HepG2 (cell line): ENCODE data around the gene TAS1R3. TPM values are rescaled to one million over a fixed set of nuclear protein-coding genes. Genes with fewer than 3 reads are reported as not detected.

Source experiments
- ADNP ChIP-seq: sonication (generic); formaldehyde crosslinking; IDR thresholded peaks from 2 replicates; pipeline ENCODE4 v1.4.0; 2020; ENCODE audit warnings: missing genetic modification reagents
- ARNT2 ChIP-seq: sonication (generic); formaldehyde crosslinking; IDR thresholded peaks from 2 replicates; pipeline ENCODE4 v1.8.0; 2022; ENCODE audit warnings: mild to moderate bottlenecking, low read depth, missing genetic modification reagents, moderate library complexity
- BCL6 ChIP-seq: IDR thresholded peaks from 2 replicates; pipeline ENCODE4 v1.6.1; 2016; ENCODE audit warnings: missing genetic modification reagents, missing compliant biosample characterization
- CHCHD3 ChIP-seq: sonication (generic); formaldehyde crosslinking; IDR thresholded peaks from 2 replicates; pipeline ENCODE4 v1.8.0; 2022; ENCODE audit warnings: mild to moderate bottlenecking, missing genetic modification reagents, moderate library complexity
- DMTF1 ChIP-seq: sonication (generic); formaldehyde crosslinking; IDR thresholded peaks from 2 replicates; pipeline ENCODE4 v1.4.0; 2020; ENCODE audit warnings: mild to moderate bottlenecking, missing genetic modification reagents
- FOXO1 ChIP-seq: sonication (generic); formaldehyde crosslinking; IDR thresholded peaks from 2 replicates; pipeline ENCODE4 v1.4.0; 2020; ENCODE audit warnings: missing genetic modification reagents
- HDAC1 ChIP-seq: sonication (generic); formaldehyde crosslinking; IDR thresholded peaks from 2 replicates; pipeline ENCODE4 v1.5.1; 2020; ENCODE audit warnings: mild to moderate bottlenecking, missing genetic modification reagents
- HIC2 ChIP-seq: sonication (generic); formaldehyde crosslinking; IDR thresholded peaks from 2 replicates; pipeline ENCODE4 v1.9.0; 2022; ENCODE audit warnings: low read depth, missing genetic modification reagents
- KDM1A ChIP-seq: IDR thresholded peaks from 2 replicates; pipeline ENCODE4 v1.6.1; 2016; ENCODE audit warnings: missing compliant biosample characterization
- NFE2L1 ChIP-seq: sonication (generic); formaldehyde crosslinking; IDR thresholded peaks from 2 replicates; pipeline ENCODE4 v1.4.0; 2020; ENCODE audit warnings: missing genetic modification reagents, mild to moderate bottlenecking, borderline replicate concordance
- NFYB ChIP-seq: sonication (generic); formaldehyde crosslinking; IDR thresholded peaks from 2 replicates; pipeline ENCODE4 v1.4.0; 2020; ENCODE audit warnings: missing genetic modification reagents
- POLR2AphosphoS2 ChIP-seq: IDR thresholded peaks from 2 replicates; pipeline ENCODE4 v1.6.1; 2011; ENCODE audit warnings: low read depth, low read length, improper control_type of control experiment
- RBFOX2 ChIP-seq: fragments of 200-400 bp; formaldehyde crosslinking; IDR thresholded peaks from 2 replicates; pipeline ENCODE4 v1.6.1; 2017; ENCODE audit warnings: low read depth, mild to moderate bottlenecking, low read length
- RFX1 ChIP-seq: fragments of 450-650 bp; IDR thresholded peaks from 2 replicates; pipeline ENCODE4 v1.6.1; 2017
- TAF1 ChIP-seq: sonication (generic); formaldehyde crosslinking; IDR thresholded peaks from 2 replicates; pipeline ENCODE4 v1.4.0; 2020; ENCODE audit warnings: missing genetic modification reagents
- ZBTB3 ChIP-seq: sonication (generic); formaldehyde crosslinking; IDR thresholded peaks from 2 replicates; pipeline ENCODE4 v1.4.0; 2020; ENCODE audit warnings: low read depth, mild to moderate bottlenecking, moderate library complexity, missing genetic modification reagents, borderline replicate concordance
- ZBTB38 ChIP-seq: sonication (generic); formaldehyde crosslinking; IDR thresholded peaks from 2 replicates; pipeline ENCODE4 v1.5.1; 2020; ENCODE audit warnings: mild to moderate bottlenecking, missing genetic modification reagents
- ZFP36L1 ChIP-seq: sonication (generic); formaldehyde crosslinking; IDR thresholded peaks from 2 replicates; pipeline ENCODE4 v1.8.0; 2022; ENCODE audit warnings: mild to moderate bottlenecking, missing genetic modification reagents, moderate library complexity
- ZFP36L2 ChIP-seq: sonication (generic); formaldehyde crosslinking; IDR thresholded peaks from 2 replicates; pipeline ENCODE4 v1.4.0; 2020; ENCODE audit warnings: missing genetic modification reagents
- ZIK1 ChIP-seq: sonication (generic); formaldehyde crosslinking; IDR thresholded peaks from 2 replicates; pipeline ENCODE4 v1.5.0; 2020; ENCODE audit warnings: mild to moderate bottlenecking, low read depth, missing genetic modification reagents, borderline replicate concordance
- ZNF232 ChIP-seq: sonication (generic); formaldehyde crosslinking; IDR thresholded peaks from 2 replicates; pipeline ENCODE4 v1.4.0; 2020; ENCODE audit warnings: missing genetic modification reagents, borderline replicate concordance
- ZNF547 ChIP-seq: sonication (generic); formaldehyde crosslinking; IDR thresholded peaks from 2 replicates; pipeline ENCODE4 v1.5.1; 2020; ENCODE audit warnings: mild to moderate bottlenecking, missing genetic modification reagents
- ZNF577 ChIP-seq: sonication (generic); formaldehyde crosslinking; IDR thresholded peaks from 2 replicates; pipeline ENCODE4 v1.4.0; 2020; ENCODE audit warnings: mild to moderate bottlenecking, low read depth, missing genetic modification reagents, borderline replicate concordance
- ZNF710 ChIP-seq: sonication (generic); formaldehyde crosslinking; IDR thresholded peaks from 2 replicates; pipeline ENCODE4 v1.5.0; 2020; ENCODE audit warnings: mild to moderate bottlenecking, missing genetic modification reagents, borderline replicate concordance
- ZNF788 ChIP-seq: sonication (generic); formaldehyde crosslinking; IDR thresholded peaks from 2 replicates; pipeline ENCODE4 v1.5.0; 2020; ENCODE audit warnings: mild to moderate bottlenecking, missing genetic modification reagents, borderline replicate concordance
- ZNF839 ChIP-seq: sonication (generic); formaldehyde crosslinking; IDR thresholded peaks from 2 replicates; pipeline ENCODE4 v1.4.0; 2020; ENCODE audit warnings: missing genetic modification reagents, mild to moderate bottlenecking, borderline replicate concordance
- polyA plus RNA-seq, 8 experiments: library from polyadenylated mRNA; depleted of rRNA in 3 of 8; stranded (reverse) in 7 of 8; unstranded in 1 of 8; fragments of >200 nt; fragmentation: Illumina TruSeq in 4 of 8; extraction: Trizol in 4 of 8; gene quantifications; 2 replicates each; pipeline versions ENCODE4 v1.2.1 to v1.2.3, GENCODE V29; 2011 to 2016; ENCODE audit warnings: low read depth in 4 of 8, missing spikeins in 1 of 8, mixed read lengths in 1 of 8; ENCODE audit not compliant: insufficient read depth in 1 of 8
- total RNA-seq, 5 experiments: library from RNA; depleted of rRNA; stranded (reverse); fragments of >200 nt; fragmentation: Illumina TruSeq; extraction: Trizol; gene quantifications; 2 replicates each; pipeline ENCODE4 v1.2.3, GENCODE V29; 2016; ENCODE audit warnings: low read depth in 1 of 5

Gene TAS1R3
- total and polyA plus RNA-seq, 2 of the 13 experiments (the other 11 are each of a cell fraction or from before 2014, with no cell fraction given) = 0.13 to 0.15 TPM

- no peak for TF ChIP-seq ZIK1
- no peak for TF ChIP-seq BCL6 (CRISPR knock-in tag)
- TF ChIP-seq HIC2 (CRISPR knock-in tag) = no peak
- TF ChIP-seq POLR2AphosphoS2 = no peak
- TF ChIP-seq TAF1 (CRISPR knock-in tag) = no peak
- peak; percentile 85 for TF ChIP-seq ZBTB38
- no peak for TF ChIP-seq DMTF1
- no peak for TF ChIP-seq ADNP (CRISPR knock-in tag)
- TF ChIP-seq KDM1A = no peak
- no peak for TF ChIP-seq HDAC1 (CRISPR knock-in tag)
- no peak for TF ChIP-seq ZFP36L2 (CRISPR knock-in tag)
- TF ChIP-seq ZBTB3 = no peak
- TF ChIP-seq CHCHD3 (CRISPR knock-in tag) = 0 out of 2 replicates have a peak, but pooled peaks have one; percentile 34
- no peak for TF ChIP-seq ZNF577 (CRISPR knock-in tag)
- no peak for TF ChIP-seq ZNF788
- TF ChIP-seq ZNF710 = no peak
- peak; percentile 18; the same call in 1 of the 2 replicates for TF ChIP-seq RBFOX2
- no peak for TF ChIP-seq NFE2L1 (CRISPR knock-in tag)
- no peak for TF ChIP-seq ARNT2
- TF ChIP-seq ZNF232 (CRISPR knock-in tag) = no peak
- TF ChIP-seq RFX1 = no peak
- no peak for TF ChIP-seq FOXO1 (CRISPR knock-in tag)
- TF ChIP-seq NFYB (CRISPR knock-in tag) = no peak
- 0 out of 2 replicates have a peak, but pooled peaks have one; percentile 2 for TF ChIP-seq ZNF547 (CRISPR knock-in tag)
- TF ChIP-seq ZFP36L1 (CRISPR knock-in tag) = no peak
- TF ChIP-seq ZNF839 = peak; percentile 31; the same call in 1 of the 2 replicates
Measured at GRCh38 chr1:1309251-1310108, 21.6 kb upstream of the TAS1R3 start (continued).
